Upper lobe of left lung (tissue), 4 donors: ENCODE data around the gene SAMD9L.

Experiments used
- POLR2AphosphoS5 ChIP-seq, 2 donors: sonication (generic); formaldehyde crosslinking; IDR thresholded peaks; one replicate each; pipeline ENCODE4 v1.5.1; 2017; ENCODE audit warnings: antibody characterized with exemption in 2 of 2
- TF ChIP-seq, protein P1 (sequence below), 6 experiments: fragments of 450-650 bp in 4 of 6; fragments of 200-600 bp in 2 of 6; sonication (generic) in 2 of 6; IDR thresholded peaks; one replicate each; pipeline ENCODE4 v1.5.1; 2016 to 2019; ENCODE audit warnings: antibody characterized with exemption in 6 of 6

DNA sequence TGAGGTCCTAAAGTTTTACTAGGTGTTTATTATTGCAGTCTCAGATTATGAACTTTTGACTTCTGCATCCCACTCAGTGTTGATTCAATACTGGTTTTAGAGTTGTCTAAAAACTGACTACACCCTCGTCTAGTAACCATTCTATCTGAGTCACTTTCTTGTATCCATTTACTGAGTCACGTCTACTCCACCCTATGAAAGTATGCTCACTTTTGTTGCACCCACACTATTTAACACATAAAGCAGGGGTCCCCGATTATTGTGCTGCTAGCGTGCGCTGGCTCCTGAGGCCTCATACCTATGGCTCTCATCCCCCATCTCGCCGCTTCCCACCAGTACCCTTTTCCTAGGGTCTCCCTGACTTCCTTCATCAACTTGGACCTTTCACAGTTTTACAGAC is 32.4 kb downstream of the SAMD9L start:
- TF ChIP-seq, protein P1, sequence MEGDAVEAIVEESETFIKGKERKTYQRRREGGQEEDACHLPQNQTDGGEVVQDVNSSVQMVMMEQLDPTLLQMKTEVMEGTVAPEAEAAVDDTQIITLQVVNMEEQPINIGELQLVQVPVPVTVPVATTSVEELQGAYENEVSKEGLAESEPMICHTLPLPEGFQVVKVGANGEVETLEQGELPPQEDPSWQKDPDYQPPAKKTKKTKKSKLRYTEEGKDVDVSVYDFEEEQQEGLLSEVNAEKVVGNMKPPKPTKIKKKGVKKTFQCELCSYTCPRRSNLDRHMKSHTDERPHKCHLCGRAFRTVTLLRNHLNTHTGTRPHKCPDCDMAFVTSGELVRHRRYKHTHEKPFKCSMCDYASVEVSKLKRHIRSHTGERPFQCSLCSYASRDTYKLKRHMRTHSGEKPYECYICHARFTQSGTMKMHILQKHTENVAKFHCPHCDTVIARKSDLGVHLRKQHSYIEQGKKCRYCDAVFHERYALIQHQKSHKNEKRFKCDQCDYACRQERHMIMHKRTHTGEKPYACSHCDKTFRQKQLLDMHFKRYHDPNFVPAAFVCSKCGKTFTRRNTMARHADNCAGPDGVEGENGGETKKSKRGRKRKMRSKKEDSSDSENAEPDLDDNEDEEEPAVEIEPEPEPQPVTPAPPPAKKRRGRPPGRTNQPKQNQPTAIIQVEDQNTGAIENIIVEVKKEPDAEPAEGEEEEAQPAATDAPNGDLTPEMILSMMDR (IDR thresholded peaks at IDR 0.05): no peak
- no peak for TF ChIP-seq POLR2AphosphoS5 (IDR thresholded peaks at IDR 0.05)
